EH (cell line): Measurements from ENCODE around the gene CAPS.
"Not testable (repeated sequence)": the region's sequence is repeated elsewhere in the genome, so short reads cannot be mapped to it uniquely, and the experiment has no call there.

Experiments
- DNase-seq: peaks from one replicate; pipeline ENCODE4 v3.0.0-alpha.2; 2015; ENCODE audit warnings: low read depth

Gene CAPS

GRCh38 chr19:5913739-5914357, at the start of gene CAPS:
CAPS (plus strand) TSS chr19:5914254; CDS start chr19:5914407, 153 bp downstream.
- peak; percentile 79 for DNase-seq

DNA sequence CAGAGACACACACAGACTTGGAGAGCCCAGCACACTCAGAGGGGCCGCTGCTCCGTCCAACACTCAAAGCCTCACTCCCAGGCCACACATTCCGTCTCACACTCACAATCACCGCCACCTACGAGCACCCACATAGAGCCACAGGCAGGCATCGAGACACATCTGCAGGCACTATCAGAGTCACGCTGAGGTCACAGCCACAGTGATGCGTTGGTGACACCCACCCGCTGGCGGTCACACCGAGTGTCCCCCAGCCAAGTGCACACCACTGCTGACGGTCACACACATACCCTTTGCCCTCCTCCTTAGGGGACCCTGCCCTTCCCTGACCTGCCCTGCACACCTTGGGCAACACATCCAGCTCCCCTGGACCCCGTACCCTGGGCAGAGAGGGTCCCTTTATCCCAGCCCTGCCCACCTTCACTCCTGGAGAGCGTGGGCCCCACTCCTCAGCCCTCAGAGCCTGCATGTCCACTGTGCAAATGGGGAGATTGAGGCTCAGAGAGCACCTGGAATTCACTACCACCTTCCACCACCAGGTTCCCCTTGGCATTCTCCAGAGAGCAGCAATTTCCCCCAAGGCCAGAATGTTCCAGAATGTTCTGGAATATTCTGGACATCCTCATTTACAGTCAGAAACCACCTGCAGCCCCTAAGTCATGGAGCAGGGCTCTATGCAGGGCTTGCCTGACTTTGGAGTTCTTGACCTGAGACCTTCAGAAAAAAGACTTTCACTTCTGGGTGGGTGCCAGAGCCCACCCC, 49.1 kb upstream of the CAPS start:
- no peak for DNase-seq

GRCh38 chr19:5865772-5866171, 48.3 kb upstream of the CAPS start:
- no peak for DNase-seq

DNA sequence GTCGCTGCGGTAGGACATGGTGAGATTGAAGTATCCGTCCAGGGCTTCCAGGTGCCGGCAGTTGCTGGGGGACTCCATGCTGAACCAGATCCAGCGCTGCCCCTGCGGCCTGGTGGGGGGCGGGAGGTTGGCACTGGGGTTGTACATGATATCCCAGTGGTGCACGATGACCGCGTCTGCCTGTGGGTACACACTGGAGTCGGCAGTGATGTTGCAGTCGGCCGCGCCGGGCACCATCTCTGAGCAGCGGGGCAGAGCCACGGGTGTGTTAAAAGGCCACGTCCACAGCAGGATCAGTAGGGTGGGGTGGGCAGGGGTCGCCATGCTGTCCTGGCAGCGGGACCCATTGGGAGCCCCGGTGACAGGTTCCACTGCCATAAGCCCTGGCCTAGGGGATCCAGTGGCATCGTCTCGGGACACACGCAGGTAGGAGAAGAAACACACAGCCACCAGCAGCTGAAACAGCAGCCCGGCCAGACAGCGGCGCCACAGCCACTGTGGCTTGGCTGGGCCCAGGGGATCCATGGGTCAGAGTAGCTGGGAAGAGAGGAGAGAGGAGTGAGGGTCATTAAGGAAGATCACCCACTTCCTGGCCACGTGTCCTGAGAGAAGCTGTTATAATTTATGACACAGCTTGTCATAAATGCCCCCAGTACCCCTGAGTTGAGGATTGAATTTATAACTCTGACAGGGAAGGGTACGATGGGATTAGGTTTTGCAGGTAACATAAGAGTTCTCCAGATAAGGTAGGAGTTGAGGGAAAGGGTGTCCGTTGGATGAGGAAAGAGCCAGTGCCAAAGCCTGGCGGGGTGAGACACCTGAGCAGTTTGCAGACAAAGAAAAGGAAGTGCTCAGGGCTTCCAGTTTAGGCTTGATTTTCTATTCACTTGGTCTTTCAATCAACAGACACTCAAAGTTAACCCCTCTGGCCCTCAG, 46.6 kb upstream of the CAPS start:
- no peak for DNase-seq

- DNase-seq = no peak
Measured at GRCh38 chr19:5870986-5871394, 43.1 kb upstream of the CAPS start.

- no peak for DNase-seq
Measured at GRCh38 chr19:5873617-5874199, 40.3 kb upstream of the CAPS start.

- peak; percentile 75 for DNase-seq
Measured at GRCh38 chr19:5874496-5874895, 39.6 kb upstream of the CAPS start.

DNA sequence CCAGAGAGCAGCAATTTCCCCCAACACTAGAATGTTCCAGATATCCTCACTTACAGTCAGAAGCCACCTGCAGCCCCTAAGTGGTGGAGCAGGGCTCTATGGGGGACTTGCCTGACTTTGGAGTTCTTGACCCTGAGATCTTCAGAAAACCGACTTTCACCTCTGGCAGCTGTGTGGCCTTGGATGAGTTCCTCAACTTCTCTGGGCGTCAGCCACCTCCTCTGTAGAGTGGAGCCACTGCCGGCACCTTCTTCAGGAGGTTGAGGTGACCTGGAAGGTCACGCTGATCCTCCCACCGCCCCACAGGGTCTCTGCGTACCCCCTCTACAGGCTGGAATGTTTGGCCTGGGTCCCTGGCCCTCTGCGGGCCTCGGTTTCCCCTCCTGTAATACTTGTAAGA, 36.6 kb upstream of the CAPS start:
- DNase-seq = no peak

DNA sequence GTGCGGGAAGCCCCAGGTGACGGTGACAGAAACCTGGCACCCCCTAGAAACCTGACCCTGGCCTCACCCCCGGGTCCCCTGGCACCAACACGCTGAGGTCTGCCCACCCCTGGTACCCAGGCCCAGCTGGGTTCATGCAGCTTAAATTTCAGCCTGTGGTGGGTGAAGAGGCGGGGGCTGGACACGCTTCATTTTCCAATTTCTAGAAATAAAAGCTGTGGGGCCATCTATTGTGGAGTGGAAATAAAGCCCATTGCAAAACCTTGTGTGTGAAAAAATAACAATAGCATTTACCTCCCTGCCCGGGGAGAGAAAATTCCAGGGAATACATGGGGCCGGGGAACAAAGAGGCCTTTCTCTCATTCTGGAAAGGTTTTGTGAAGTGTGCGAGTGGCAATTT, 36.2 kb upstream of the CAPS start:
- DNase-seq = no peak

DNA sequence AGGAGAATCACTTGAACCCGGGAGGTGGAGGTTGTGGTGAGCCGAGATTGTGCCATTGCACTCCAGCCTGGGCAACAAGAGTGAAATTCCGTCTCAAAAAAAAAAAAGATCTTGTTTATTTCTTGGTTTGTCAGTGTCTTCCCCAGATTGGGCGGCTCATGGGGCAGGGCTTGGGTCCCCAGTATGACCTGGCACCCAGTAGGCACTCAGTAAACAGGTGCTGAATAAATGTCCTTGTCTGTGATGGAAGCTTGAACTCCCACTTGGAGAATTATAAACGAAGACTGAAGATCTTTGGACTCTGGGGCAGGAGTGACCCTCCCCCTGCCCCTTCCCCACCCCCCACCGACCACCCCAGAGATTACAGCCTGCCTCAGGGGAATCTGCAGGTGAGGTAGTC, 33.9 kb upstream of the CAPS start:
- DNase-seq = no peak

GRCh38 chr19:5880604-5881078, 33.4 kb upstream of the CAPS start:
- peak; percentile 94 for DNase-seq

DNA sequence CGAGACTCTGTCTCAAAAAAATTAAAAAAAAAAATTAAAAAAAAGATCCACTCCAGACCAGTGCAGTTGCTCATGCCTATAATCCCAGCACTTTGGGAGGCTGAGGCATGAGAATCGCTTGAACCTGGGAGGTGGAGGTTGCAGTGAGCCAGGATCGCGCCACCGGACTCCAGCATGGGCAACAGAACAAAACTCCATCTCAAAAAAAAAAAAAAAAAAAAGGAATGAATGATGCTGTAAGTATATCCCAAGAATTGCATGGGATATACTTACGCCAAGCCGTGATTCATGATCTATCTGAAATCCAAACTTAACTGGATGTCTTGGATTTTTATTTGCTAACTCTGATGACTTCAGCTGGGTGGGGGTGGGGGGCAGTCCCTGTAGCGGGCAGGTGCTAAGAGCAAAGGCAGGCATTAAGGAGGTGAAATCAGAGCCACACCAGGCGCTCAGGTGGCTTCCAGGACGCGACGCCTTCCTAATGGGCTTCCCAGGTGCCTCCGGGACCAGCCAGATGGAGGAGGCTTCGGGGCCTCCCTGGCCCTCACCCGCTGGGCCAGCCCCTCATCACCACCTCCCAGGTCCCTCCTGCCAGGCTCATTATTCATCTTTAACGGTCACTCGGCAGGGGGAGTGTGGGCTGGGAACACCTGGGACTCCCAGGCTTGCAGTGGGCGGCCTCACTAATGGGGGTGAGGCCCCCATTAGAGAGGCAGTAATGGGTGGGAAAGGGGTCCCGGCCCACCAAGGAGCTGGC, 32.3 kb upstream of the CAPS start:
- no peak for DNase-seq

- DNase-seq = peak; percentile 28
Measured at GRCh38 chr19:5882421-5882968, 31.6 kb upstream of the CAPS start.

GRCh38 chr19:5883157-5883873, 30.7 kb upstream of the CAPS start:
- not testable (repeated sequence) for DNase-seq

- not testable (repeated sequence) for DNase-seq
Measured at GRCh38 chr19:5884065-5884811, 29.8 kb upstream of the CAPS start.

DNA sequence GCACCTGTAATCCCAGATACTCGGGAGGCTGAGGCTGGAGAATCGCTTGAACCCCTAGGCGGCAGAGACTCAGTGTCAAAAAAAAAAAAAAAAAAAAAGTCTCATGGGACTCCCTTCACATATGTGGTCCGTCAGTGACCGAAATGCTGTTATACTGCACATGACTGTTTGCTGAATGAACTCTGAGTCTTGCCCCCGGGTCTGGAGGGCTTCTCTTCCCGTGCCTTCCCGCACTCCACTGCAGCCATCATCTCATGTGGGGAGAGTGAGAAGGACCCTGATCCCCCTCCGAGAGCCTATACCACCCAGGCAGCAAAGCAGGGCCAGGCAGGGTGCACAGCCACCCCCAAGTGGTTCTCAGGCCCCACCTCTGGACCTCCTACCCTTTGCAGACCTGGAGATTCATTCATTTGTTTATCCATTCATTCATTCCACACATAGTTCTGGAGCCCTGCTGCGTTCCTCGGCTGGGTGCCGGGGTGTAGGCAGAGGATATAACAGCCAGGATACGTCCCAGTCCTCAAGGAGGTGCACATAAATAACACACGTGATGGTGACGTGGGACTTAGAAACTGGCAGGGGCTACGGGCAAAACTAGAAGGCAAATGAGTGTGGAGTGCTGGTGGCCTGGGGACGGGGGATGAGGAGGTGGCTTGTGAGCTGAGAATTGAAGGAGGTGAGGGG, 24.6 kb upstream of the CAPS start:
- peak; percentile 81 for DNase-seq

- DNase-seq = no peak
Measured at GRCh38 chr19:5890099-5890498, 24.0 kb upstream of the CAPS start.

- DNase-seq = no peak
Measured at GRCh38 chr19:5891572-5891937, 22.5 kb upstream of the CAPS start.
